Psoas muscle (tissue), 8 donors: ENCODE measurements around the gene ZC2HC1C. TPM values are rescaled to one million over a fixed set of nuclear protein-coding genes. Genes with fewer than 3 reads are reported as not detected.

Source experiments
- ATAC-seq, 4 donors: fragments of 200-7000 bp; cut with Tn5 transposase; one replicate each; pipeline ENCODE4 v1.9.1; 2020; ENCODE audit warnings: moderate library complexity in 3 of 4, mild to moderate bottlenecking in 2 of 4
- DNase-seq, 2 donors: peaks; one replicate each; pipeline ENCODE4 v3.0.0-alpha.2; 2020
- H3K27ac ChIP-seq: fragments of 200-600 bp; one replicate; pipeline ENCODE4 v1.8.0; 2022
- H3K27me3 ChIP-seq, 3 donors: fragments of 200-600 bp in 1 of 3; one replicate each; pipeline versions ENCODE4 v1.6.1 to v1.8.0; 2013 to 2022; ENCODE audit warnings: low read length in 2 of 3, mild to moderate bottlenecking in 2 of 3, moderate library complexity in 1 of 3; ENCODE audit not compliant: insufficient read depth in 3 of 3
- H3K36me3 ChIP-seq, 2 donors: fragments of 200-600 bp in 1 of 2; one replicate each; pipeline versions ENCODE4 v1.6.1 to v1.8.0; 2013 to 2022; ENCODE audit warnings: low read depth in 1 of 2, mild to moderate bottlenecking in 1 of 2, moderate library complexity in 1 of 2; ENCODE audit not compliant: insufficient read depth in 1 of 2
- H3K4me1 ChIP-seq: fragments of 200-600 bp; one replicate; pipeline ENCODE4 v1.8.0; 2022
- H3K4me3 ChIP-seq: fragments of 200-600 bp; one replicate; pipeline ENCODE4 v1.8.0; 2022; ENCODE audit warnings: mild to moderate bottlenecking
- H3K9me3 ChIP-seq: fragments of 200-600 bp; one replicate; pipeline ENCODE4 v1.8.0; 2022
- CTCF ChIP-seq: fragments of 200-600 bp; IDR thresholded peaks from one replicate; pipeline ENCODE4 v1.8.0; 2022; ENCODE audit warnings: antibody characterized with exemption
- WGBS, 3 donors: extraction: QIAGEN DNeasy Blood & Tissue Kit; methylation state at CpG; one replicate each; pipeline versions ENCODE4 v1.1.6 to v1.1.7; 2013; 5-methylcytosine and 5-hydroxymethylcytosine counted together
- intact Hi-C, 2 donors: fragments of 100-400 bp; cut with DNase I; formaldehyde crosslinking; loops; one replicate each; pipeline versions ENCODE4 v1.11.0 to v1.14.2; 2022
- polyA plus RNA-seq, 3 donors: library from polyadenylated mRNA; stranded (reverse); fragments of 200-250 nt; gene quantifications; one replicate each; pipeline ENCODE4 v1.2.3, GENCODE V29; 2013
- total RNA-seq, 4 donors: library from RNA; stranded (reverse); fragmentation: NEBNext Ultra II Directional in 2 of 4; extraction: Animal tissue kit (Norgen Biotek cat#: 25700) in 2 of 4; gene quantifications; one replicate each; pipeline versions ENCODE4 v1.2.1 to v1.2.4, GENCODE V29; 2021 to 2023
- donor health status: healthy with polysubstance abuse.
- donor health status: DM: no; HTN: no; CAD: no; lungs with moderate emphysema.
- donor health status: Bipolar disorder and iron deficiency.
- donor health status: healthy.
- donor health status: DM: yes; HTN: yes; CAD: no.
- donor health status: DM: no; HTN: no; CAD: no.
- donor health status: DM: no; HTN: no; CAD: no.
- donor health status: DM: yes; HTN: yes; CAD: no.

The ZC2HC1C gene
- total and polyA plus RNA-seq, 7 donors: 2.5 to 17.3 (median 4.6) TPM

- ATAC-seq: no peak
- Histone ChIP-seq H3K9me3 (no peaks in the 10 kb centered on the region), H3K27me3 (no peaks in the 10 kb centered on the region), H3K36me3 (peaks cover 4 to 16% of the 10 kb centered on the region in 2 donors), H3K27ac (no peak overlapping the region), H3K4me1 (peaks cover 44% of the 10 kb centered on the region), H3K4me3 (no peak overlapping the region)
- no peak for TF ChIP-seq CTCF
- no peak for DNase-seq
- 96 to 99% (median 96%) methylated on average over 3 of the region's 3 CpGs for WGBS, 3 donors
- intact Hi-C loops: loop anchor here in 1 of 2 donors (5.0 kb wide), 1 partner anchor 40 kb away; no protein-coding TSS in a partner anchor
These were observed 22.5 kb upstream of the ZC2HC1C start for GRCh38 chr14:75046899-75047298.

GRCh38 chr14:75047506-75047905, 21.9 kb upstream of the ZC2HC1C start:
- TF ChIP-seq CTCF: no peak
- intact Hi-C loops: loop anchor here in 1 of 2 donors (5.0 kb wide), 1 partner anchor 40 kb away; no protein-coding TSS in a partner anchor
- Histone ChIP-seq H3K9me3 (no peaks in the 10 kb centered on the region), H3K27ac (no peak overlapping the region), H3K27me3 (no peaks in the 10 kb centered on the region), H3K4me3 (no peak overlapping the region), H3K4me1 (peaks cover 44% of the 10 kb centered on the region), H3K36me3 (peaks cover 0 to 10% of the 10 kb centered on the region in 2 donors)
- DNase-seq (no peak), ATAC-seq (no peak)
- WGBS, 3 donors: 72 to 91% (median 76%) methylated on average over 4 of the region's 4 CpGs

- no peak overlapping the region for H3K27ac ChIP-seq
- H3K9me3 ChIP-seq: no peaks in the 10 kb centered on the region
- peaks cover 44% of the 10 kb centered on the region for H3K4me1 ChIP-seq
- 75 to 94% (median 82%) methylated on average over 2 of the region's 2 CpGs for WGBS, 3 donors
- no peak for TF ChIP-seq CTCF
- H3K36me3 ChIP-seq: peaks cover 0 to 11% of the 10 kb centered on the region in 2 donors
- no peak overlapping the region for H3K4me3 ChIP-seq
- ATAC-seq (no peak), DNase-seq (no peak)
- intact Hi-C loops: loop anchor here in 1 of 2 donors (5.0 kb wide), 1 partner anchor 41 kb away; no protein-coding TSS in a partner anchor
- no peaks in the 10 kb centered on the region for H3K27me3 ChIP-seq
These were observed 21.3 kb upstream of the ZC2HC1C start for GRCh38 chr14:75048101-75048500.

GRCh38 chr14:75049136-75049535, 20.3 kb upstream of the ZC2HC1C start:
- DNase-seq (no peak), ATAC-seq (no peak)
- 51 to 76% (median 57%) methylated on average over 5 of the region's 5 CpGs for WGBS, 3 donors
- H3K36me3 ChIP-seq: peaks cover 0 to 20% of the 10 kb centered on the region in 2 donors
- H3K9me3 ChIP-seq: no peaks in the 10 kb centered on the region
- TF ChIP-seq CTCF: no peak
- peak overlapping the region; percentile 62 for H3K27ac ChIP-seq
- intact Hi-C loops: loop anchor here in 1 of 2 donors (5.0 kb wide), 1 partner anchor 42 kb away; no protein-coding TSS in a partner anchor
- no peak overlapping the region for H3K4me3 ChIP-seq
- H3K4me1 ChIP-seq: peaks cover 42% of the 10 kb centered on the region
- H3K27me3 ChIP-seq: no peaks in the 10 kb centered on the region

GRCh38 chr14:75049731-75050201, 19.7 kb upstream of the ZC2HC1C start:
- peak in 1 of 4 donors; percentile 29 for ATAC-seq
- DNase-seq: no peak
- H3K9me3 ChIP-seq: no peaks in the 10 kb centered on the region
- H3K4me3 ChIP-seq: no peak overlapping the region
- peak overlapping the region; percentile 89 for H3K27ac ChIP-seq
- 64 to 90% (median 73%) methylated on average over 3 of the region's 3 CpGs for WGBS, 3 donors
- peaks cover 36% of the 10 kb centered on the region for H3K4me1 ChIP-seq
- intact Hi-C loops: loop anchor here in 1 of 2 donors (5.0 kb wide), 1 partner anchor 42 kb away; no protein-coding TSS in a partner anchor
- peaks cover 0 to 26% of the 10 kb centered on the region in 2 donors for H3K36me3 ChIP-seq
- no peak for TF ChIP-seq CTCF
- H3K27me3 ChIP-seq: no peaks in the 10 kb centered on the region
